OCI-LY1 (cell line): ENCODE data around the gene ADCK1.

Experiments used
- H2AFZ ChIP-seq: fragments of 200-600 bp; sonication (generic), shearing (Covaris generic); 2 replicates; pipeline ENCODE4 v1.6.0; 2014; ENCODE audit warnings: antibody characterized with exemption, mild to moderate bottlenecking, low read length
- H3F3A ChIP-seq: fragments of 200-600 bp; sonication (generic), shearing (Covaris generic); 2 replicates; pipeline ENCODE4 v1.6.0; 2014; ENCODE audit warnings: mild to moderate bottlenecking, antibody characterized with exemption, low read length, moderate library complexity; ENCODE audit not compliant: insufficient read depth
- H3K27ac ChIP-seq: fragments of 200-600 bp; sonication (generic); 2 replicates; pipeline ENCODE4 v1.5.1; 2014; ENCODE audit warnings: low read length, mixed run types, mild to moderate bottlenecking, low read depth; ENCODE audit not compliant: poor library complexity, severe bottlenecking
- H3K27me3 ChIP-seq: fragments of 200-600 bp; sonication (generic); 2 replicates; pipeline ENCODE4 v1.6.0; 2014; ENCODE audit warnings: antibody characterized with exemption, mild to moderate bottlenecking, low read length, moderate library complexity; ENCODE audit not compliant: insufficient read depth
- H3K36me3 ChIP-seq: fragments of 200-600 bp; sonication (generic); 2 replicates; pipeline ENCODE4 v1.6.1; 2014; ENCODE audit warnings: mild to moderate bottlenecking, antibody characterized with exemption, low read length, moderate library complexity, mixed read lengths; ENCODE audit not compliant: insufficient read depth
- H3K4me1 ChIP-seq: fragments of 200-600 bp; sonication (generic); 2 replicates; pipeline ENCODE4 v1.5.1; 2014; ENCODE audit warnings: mild to moderate bottlenecking, low read length, moderate library complexity; ENCODE audit not compliant: insufficient read depth, severe bottlenecking
- H3K4me2 ChIP-seq: fragments of 200-600 bp; sonication (generic), shearing (Covaris generic); 2 replicates; pipeline ENCODE4 v1.6.1; 2014; ENCODE audit warnings: low read length
- H3K4me3 ChIP-seq: fragments of 200-600 bp; sonication (generic); 2 replicates; pipeline ENCODE4 v1.5.1; 2014; ENCODE audit warnings: low read length, low read depth, mild to moderate bottlenecking, mixed read lengths; ENCODE audit not compliant: poor library complexity, severe bottlenecking
- H3K79me2 ChIP-seq: fragments of 200-600 bp; shearing (Covaris generic); 2 replicates; pipeline ENCODE4 v1.6.1; 2016; ENCODE audit warnings: mixed run types, low read length, mixed read lengths; ENCODE audit not compliant: insufficient read depth
- H3K9ac ChIP-seq: fragments of 200-600 bp; sonication (generic), shearing (Covaris generic); 2 replicates; pipeline ENCODE4 v1.6.1; 2014; ENCODE audit warnings: mild to moderate bottlenecking, low read length, mixed read lengths
- H3K9me2 ChIP-seq: fragments of 200-600 bp; sonication (generic), shearing (Covaris generic); 2 replicates; pipeline ENCODE4 v1.6.1; 2014; ENCODE audit warnings: low read depth, mild to moderate bottlenecking, low read length, mixed read lengths
- H3K9me3 ChIP-seq: fragments of 200-600 bp; shearing (Covaris generic); 2 replicates; pipeline ENCODE4 v1.6.1; 2014; ENCODE audit warnings: low read length, mixed read lengths
- H4K20me1 ChIP-seq: fragments of 200-600 bp; sonication (generic), shearing (Covaris generic); 2 replicates; pipeline ENCODE4 v1.6.0; 2016; ENCODE audit warnings: mild to moderate bottlenecking, low read length; ENCODE audit not compliant: insufficient read depth
- EZH2 ChIP-seq: fragments of 200-600 bp; sonication (generic), shearing (Covaris generic); IDR thresholded peaks from 2 replicates; pipeline ENCODE4 v1.8.0; 2017; ENCODE audit warnings: borderline replicate concordance, mixed run types, mild to moderate bottlenecking, antibody characterized with exemption, low read length, moderate library complexity, mixed read lengths
- TF ChIP-seq, protein P1 (sequence below): fragments of 200-600 bp; sonication (generic), shearing (Covaris generic); IDR thresholded peaks from 2 replicates; pipeline ENCODE4 v1.5.1; 2017; ENCODE audit warnings: mild to moderate bottlenecking, antibody characterized with exemption, low read length, moderate library complexity, mixed read lengths

Gene ADCK1

GRCh38 chr14:77926942-77927341 lies 127.0 kb downstream of the ADCK1 start:
- Histone ChIP-seq H3K27ac (no peak overlapping the region), H3K4me3 (no peak overlapping the region), H2AFZ (no peak overlapping the region), H3K79me2 (no peaks in the 10 kb centered on the region), H3K9me2 (no peaks in the 10 kb centered on the region), H4K20me1 (no peaks in the 10 kb centered on the region), H3K9me3 (no peaks in the 10 kb centered on the region), H3K36me3 (no peaks in the 10 kb centered on the region), H3K4me1 (no peaks in the 10 kb centered on the region), H3K9ac (no peak overlapping the region), H3F3A (no peaks in the 10 kb centered on the region), H3K27me3 (no peaks in the 10 kb centered on the region), H3K4me2 (no peak overlapping the region)
- TF ChIP-seq, protein P1, sequence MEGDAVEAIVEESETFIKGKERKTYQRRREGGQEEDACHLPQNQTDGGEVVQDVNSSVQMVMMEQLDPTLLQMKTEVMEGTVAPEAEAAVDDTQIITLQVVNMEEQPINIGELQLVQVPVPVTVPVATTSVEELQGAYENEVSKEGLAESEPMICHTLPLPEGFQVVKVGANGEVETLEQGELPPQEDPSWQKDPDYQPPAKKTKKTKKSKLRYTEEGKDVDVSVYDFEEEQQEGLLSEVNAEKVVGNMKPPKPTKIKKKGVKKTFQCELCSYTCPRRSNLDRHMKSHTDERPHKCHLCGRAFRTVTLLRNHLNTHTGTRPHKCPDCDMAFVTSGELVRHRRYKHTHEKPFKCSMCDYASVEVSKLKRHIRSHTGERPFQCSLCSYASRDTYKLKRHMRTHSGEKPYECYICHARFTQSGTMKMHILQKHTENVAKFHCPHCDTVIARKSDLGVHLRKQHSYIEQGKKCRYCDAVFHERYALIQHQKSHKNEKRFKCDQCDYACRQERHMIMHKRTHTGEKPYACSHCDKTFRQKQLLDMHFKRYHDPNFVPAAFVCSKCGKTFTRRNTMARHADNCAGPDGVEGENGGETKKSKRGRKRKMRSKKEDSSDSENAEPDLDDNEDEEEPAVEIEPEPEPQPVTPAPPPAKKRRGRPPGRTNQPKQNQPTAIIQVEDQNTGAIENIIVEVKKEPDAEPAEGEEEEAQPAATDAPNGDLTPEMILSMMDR = no peak
- TF ChIP-seq EZH2 = no peak

GRCh38 chr14:77931441-77931840 lies 131.5 kb downstream of the ADCK1 start:
- H3K9me2 ChIP-seq = no peaks in the 10 kb centered on the region
- no peak overlapping the region for H2AFZ ChIP-seq
- no peak overlapping the region for H3K4me2 ChIP-seq
- no peaks in the 10 kb centered on the region for H3K79me2 ChIP-seq
- H3K4me3 ChIP-seq = no peak overlapping the region
- H3K9ac ChIP-seq = no peak overlapping the region
- no peaks in the 10 kb centered on the region for H3K4me1 ChIP-seq
- H3K27ac ChIP-seq = no peak overlapping the region
- no peaks in the 10 kb centered on the region for H3K27me3 ChIP-seq
- H4K20me1 ChIP-seq = no peaks in the 10 kb centered on the region
- H3K36me3 ChIP-seq = no peaks in the 10 kb centered on the region; the same call in 1 of the 2 replicates
- TF ChIP-seq EZH2 = no peak
- TF ChIP-seq, protein P1 = no peak
- H3F3A ChIP-seq = no peaks in the 10 kb centered on the region
- no peaks in the 10 kb centered on the region for H3K9me3 ChIP-seq

GRCh38 chr14:77936138-77936639 lies 136.3 kb downstream of the ADCK1 start:
- H3K4me1 ChIP-seq = no peaks in the 10 kb centered on the region
- no peaks in the 10 kb centered on the region for H3K9me3 ChIP-seq
- no peak overlapping the region for H3K9ac ChIP-seq
- H3K4me3 ChIP-seq = no peak overlapping the region
- H3K4me2 ChIP-seq = no peak overlapping the region
- TF ChIP-seq, protein P1 = no peak
- no peak for TF ChIP-seq EZH2
- no peak overlapping the region for H3K27ac ChIP-seq
- no peaks in the 10 kb centered on the region for H3K9me2 ChIP-seq
- H2AFZ ChIP-seq = no peak overlapping the region
- H3K27me3 ChIP-seq = no peaks in the 10 kb centered on the region
- no peaks in the 10 kb centered on the region for H3K79me2 ChIP-seq
- H3F3A ChIP-seq = no peaks in the 10 kb centered on the region
- no peaks in the 10 kb centered on the region; the same call in 1 of the 2 replicates for H3K36me3 ChIP-seq
- H4K20me1 ChIP-seq = no peaks in the 10 kb centered on the region
